K562 (cell line): ENCODE results near the gene SPTBN2. TPM values are rescaled to one million over a fixed set of nuclear protein-coding genes. Genes with fewer than 3 reads are reported as not detected.

ENCODE experiments used
- ATAC-seq: fragments of 200-7000 bp; cut with Tn5 transposase; 3 replicates; pipeline ENCODE4 v1.9.1; 2020; ENCODE audit warnings: moderate library complexity
- BruUV-seq: library from RNA; stranded (reverse); fragments of 400-500 nt; replicated peaks from 2 replicates; lab custom pipeline; 2021; lab: Mats Ljungman, UMichigan
- CTCF ChIA-PET: fragments of 300-600 bp; formaldehyde crosslinking; extraction: SDS; loops from one replicate; lab custom pipeline; 2021; ENCODE audit warnings: low intra/inter-chr PET ratio; lab: Yijun Ruan, JAX
- POLR2A ChIA-PET: fragments of 300-600, 350-650 bp; sonication (Branson Sonifier 250); formaldehyde crosslinking; extraction: SDS; loops from one replicate; lab custom pipeline; 2021; ENCODE audit warnings: antibody characterized with exemption, inconsistent platforms; lab: Yijun Ruan, JAX
- DNase-seq, 4 experiments: peaks; one replicate each; pipeline versions ENCODE4 v3.0.0 to v3.0.0-alpha.2; 2011 to 2018; ENCODE audit warnings: low spot score in 3 of 4, mixed read lengths in 3 of 4; ENCODE audit errors: extremely low read depth in 1 of 4
- FAIRE-seq: peaks from 2 replicates; lab custom pipeline; 2011; peaks lifted over from hg19 to GRCh38; lab: Jason Lieb, UNC
- H2AFZ ChIP-seq: 2 replicates; pipeline ENCODE4 v1.6.0; 2011; ENCODE audit warnings: low read depth, low read length, control low read depth, inconsistent platforms
- H3K27ac ChIP-seq: fragments of 200-600 bp; 3 replicates; pipeline ENCODE4 v1.8.0; 2011; ENCODE audit warnings: low read depth, mild to moderate bottlenecking, control low read depth, inconsistent platforms, low read length, moderate library complexity, mixed read lengths; ENCODE audit errors: extremely low read depth
- H3K27me3 ChIP-seq, 2 experiments: fragments of 300-600 bp in 1 of 2; 2 replicates in 1 of 2; 3 replicates in 1 of 2; pipeline versions ENCODE4 v1.6.0 to v1.8.0; 2011; ENCODE audit warnings: inconsistent platforms in 2 of 2, low read length in 2 of 2, mild to moderate bottlenecking in 1 of 2, mixed read lengths in 1 of 2, moderate library complexity in 1 of 2; ENCODE audit not compliant: control insufficient read depth in 2 of 2, insufficient read depth in 2 of 2
- H3K36me3 ChIP-seq: fragments of 300-600 bp; 3 replicates; pipeline ENCODE4 v1.8.0; 2011; ENCODE audit warnings: mild to moderate bottlenecking, low read length, inconsistent platforms; ENCODE audit not compliant: control insufficient read depth, insufficient read depth
- H3K4me1 ChIP-seq, 2 experiments: fragments of 200-600 bp in 1 of 2; replicated peaks in 1 of 2; 2 replicates in 1 of 2; 3 replicates in 1 of 2; pipeline versions ENCODE4 v1.5.1 to v1.8.0; 2011; ENCODE audit warnings: inconsistent platforms in 2 of 2, low read length in 2 of 2, mild to moderate bottlenecking in 1 of 2, mixed read lengths in 1 of 2, moderate library complexity in 1 of 2; ENCODE audit not compliant: control insufficient read depth in 2 of 2, insufficient read depth in 2 of 2
- H3K4me2 ChIP-seq: 2 replicates; pipeline ENCODE4 v1.6.1; 2011; ENCODE audit warnings: low read length, control low read depth, inconsistent platforms, mixed read lengths; ENCODE audit not compliant: insufficient read depth
- H3K4me3 ChIP-seq: fragments of 200-600 bp; sonication (generic), shearing (Covaris generic); 2 replicates; pipeline ENCODE4 v1.5.1; 2016; ENCODE audit warnings: control low read depth, inconsistent platforms
- H3K79me2 ChIP-seq: fragments of 200-600 bp; 3 replicates; pipeline ENCODE4 v1.8.0; 2011; ENCODE audit warnings: low read length, inconsistent platforms; ENCODE audit not compliant: control insufficient read depth, insufficient read depth
- H3K9ac ChIP-seq, 2 experiments: 2 replicates each; pipeline versions ENCODE4 v1.6.0 to v1.6.1; 2011; ENCODE audit warnings: low read depth in 2 of 2, low read length in 2 of 2, control low read depth in 1 of 2, inconsistent platforms in 1 of 2, mild to moderate bottlenecking in 1 of 2, mixed read lengths in 1 of 2; ENCODE audit not compliant: insufficient read depth in 1 of 2
- H3K9me1 ChIP-seq: one replicate; pipeline ENCODE4 v1.6.0; 2011; ENCODE audit warnings: inconsistent platforms, mild to moderate bottlenecking, low read length, moderate library complexity; ENCODE audit not compliant: control insufficient read depth, insufficient read depth
- H3K9me3 ChIP-seq: replicated peaks from 2 replicates; pipeline ENCODE4 v1.5.1; 2011; ENCODE audit warnings: low read depth, low read length, inconsistent platforms; ENCODE audit not compliant: control insufficient read depth, insufficient read depth
- H4K20me1 ChIP-seq: replicated peaks from 2 replicates; pipeline ENCODE4 v1.6.1; 2011; ENCODE audit warnings: low read length, inconsistent platforms, mixed read lengths; ENCODE audit not compliant: control insufficient read depth, insufficient read depth
- CREM ChIP-seq: IDR thresholded peaks from 2 replicates; pipeline ENCODE4 v1.6.1; 2014; ENCODE audit warnings: antibody characterized with exemption, low read depth
- FUS ChIP-seq: fragments of 200-400 bp; formaldehyde crosslinking; optimal IDR thresholded peaks from 2 replicates; pipeline ENCODE3; 2017; ENCODE audit warnings: low read depth, low read length
- JUN ChIP-seq, 2 experiments: sonication (generic) in 1 of 2; formaldehyde crosslinking in 1 of 2; IDR thresholded peaks; 2 replicates each; pipeline versions ENCODE4 v1.6.1 to v1.8.0; 2012 to 2022; ENCODE audit warnings: borderline replicate concordance in 2 of 2, mild to moderate bottlenecking in 2 of 2, improper control_type of control experiment in 1 of 2, low read depth in 1 of 2, low read length in 1 of 2, missing genetic modification reagents in 1 of 2
- MBD1 ChIP-seq: fragments of 250-450 bp; sonication (Bioruptor Pico); IDR thresholded peaks from 2 replicates; pipeline ENCODE4 v1.8.0; 2022; ENCODE audit warnings: inconsistent platforms
- NELFE ChIP-seq: IDR thresholded peaks from 2 replicates; pipeline ENCODE4 v1.6.1; 2011; ENCODE audit warnings: mild to moderate bottlenecking; ENCODE audit not compliant: insufficient read depth, insufficient read length
- PTRF ChIP-seq: fragments of 450-650 bp; IDR thresholded peaks from 2 replicates; pipeline ENCODE4 v1.6.1; 2016; ENCODE audit warnings: mild to moderate bottlenecking, missing genetic modification characterization, missing compliant biosample characterization
- WHSC1 ChIP-seq: IDR thresholded peaks from one replicate; pipeline ENCODE4 v1.6.1; 2012; ENCODE audit warnings: low read length, control low read depth, inconsistent platforms
- ZNF41 ChIP-seq: fragments of 250-450 bp; sonication (Bioruptor Pico); conservative IDR thresholded peaks from 2 replicates; pipeline ENCODE4 v1.4.0; 2020; ENCODE audit warnings: mild to moderate bottlenecking
- ZNF561 ChIP-seq: fragments of 450-650 bp; formaldehyde crosslinking; conservative IDR thresholded peaks from 2 replicates; pipeline ENCODE4 v1.4.0; 2020; ENCODE audit warnings: mild to moderate bottlenecking, moderate library complexity
- WGBS: fragments of 100-300 bp; shearing (Covaris generic); methylation state at CpG from one replicate; pipeline ENCODE4 v1.1.6; 2016; ENCODE audit warnings: low coverage, mixed read lengths; ENCODE audit not compliant: insufficient coverage; ENCODE audit errors: missing lambda C conversion rate; 5-methylcytosine and 5-hydroxymethylcytosine counted together
- in situ Hi-C: fragments of 300-500 bp; cut with MboI; formaldehyde crosslinking; loops from 4 replicates; pipeline ENCODE4 v1.15.0; 2018; ENCODE audit warnings: inconsistent platforms, mixed read lengths
- intact Hi-C: fragments of 100-400 bp; cut with micrococcal nuclease; formaldehyde crosslinking; loops from 2 replicates; pipeline ENCODE4 v1.14.2; 2022
- polyA plus RNA-seq, 8 experiments: library from polyadenylated mRNA; depleted of rRNA in 4 of 8; stranded (reverse) in 5 of 8; unstranded in 3 of 8; fragments of >200 nt; fragmentation: Nextera tagmentation in 2 of 8; fragmentation: Illumina TruSeq in 1 of 8; extraction: Ambion mirVana in 2 of 8; extraction: Trizol in 1 of 8; gene quantifications; 2 replicates each; pipeline versions ENCODE4 v1.2.1 to v1.2.3, GENCODE V29; 2011 to 2014; ENCODE audit warnings: inconsistent platforms in 1 of 8, missing spikeins in 1 of 8
- total RNA-seq, 7 experiments: library from RNA; depleted of rRNA in 6 of 7; stranded (reverse); fragments of >200 nt in 6 of 7; fragmentation: Illumina TruSeq in 2 of 7; extraction: Trizol in 2 of 7; gene quantifications; 2 replicates each; pipeline versions ENCODE4 v1.2.1 to v1.2.3, GENCODE V29; 2011 to 2021; ENCODE audit warnings: low replicate concordance in 1 of 7
- TF ChIP-seq, protein P1 (sequence below), 3 experiments: fragments of 200-800 bp in 1 of 3; fragments of 250-450 bp in 1 of 3; fragments of 450-650 bp in 1 of 3; sonication (Bioruptor Pico) in 1 of 3; sonication (Bioruptor generic) in 1 of 3; formaldehyde crosslinking in 1 of 3; IDR thresholded peaks; 2 replicates each; pipeline versions ENCODE4 v1.6.1 to v1.8.0; 2016 to 2022; ENCODE audit warnings: mild to moderate bottlenecking in 2 of 3, missing genetic modification characterization in 2 of 3, missing compliant biosample characterization in 1 of 3, moderate library complexity in 1 of 3

SPTBN2 gene
- total and polyA plus RNA-seq, 9 of the 15 experiments (the other 6 are each of a cell fraction or from before 2014, with no cell fraction given), result 0.38 to 56.5 (median 19.7) TPM

DNA sequence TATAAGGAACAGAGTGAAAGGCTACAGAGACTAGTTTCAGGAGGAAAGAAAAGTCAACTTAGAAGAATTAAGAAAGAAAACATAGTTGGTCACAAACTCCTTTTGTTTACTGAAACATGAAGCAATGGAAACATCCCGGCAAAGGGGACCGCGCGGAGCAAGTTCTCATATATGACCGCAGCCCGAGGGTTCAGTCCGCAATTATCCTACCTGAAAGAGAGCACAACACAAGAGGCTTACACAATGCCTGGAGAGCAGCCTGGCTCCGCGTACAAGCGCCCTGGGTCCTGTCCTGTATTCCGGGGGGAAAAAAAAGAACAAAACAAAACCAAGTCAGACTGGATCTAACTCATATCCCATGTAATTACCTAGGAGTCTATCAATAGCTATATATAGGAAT is 63.6 kb downstream of the SPTBN2 start:
- no TSS peak for BruUV-seq

More for the DNA sequence above, 63.6 kb downstream of the SPTBN2 start:
- no peak for FAIRE-seq
- Histone ChIP-seq H3K27me3 (no peaks in the 10 kb centered on the region), H2AFZ (no peak overlapping the region), H3K4me3 (no peak overlapping the region), H3K36me3 (peaks cover 84% of the 10 kb centered on the region), H3K4me2 (no peak overlapping the region)
- CTCF ChIA-PET, result no interaction called here
- TF ChIP-seq MBD1 (CRISPR knock-in tag) (no peak), WHSC1 (no peak), ZNF561 (no peak), CREM (no peak), ZNF41 (CRISPR knock-in tag) (no peak), FUS (no peak), JUN (IDR thresholded peaks at IDR 0.05; ENCODE audit: borderline replicate concordance, low read depth, low read length) (no peak), JUN (CRISPR knock-in tag; IDR thresholded peaks at IDR 0.05; ENCODE audit: borderline replicate concordance) (no peak), NELFE (no peak), PTRF (tag) (no peak)
- TF ChIP-seq, protein P1, sequence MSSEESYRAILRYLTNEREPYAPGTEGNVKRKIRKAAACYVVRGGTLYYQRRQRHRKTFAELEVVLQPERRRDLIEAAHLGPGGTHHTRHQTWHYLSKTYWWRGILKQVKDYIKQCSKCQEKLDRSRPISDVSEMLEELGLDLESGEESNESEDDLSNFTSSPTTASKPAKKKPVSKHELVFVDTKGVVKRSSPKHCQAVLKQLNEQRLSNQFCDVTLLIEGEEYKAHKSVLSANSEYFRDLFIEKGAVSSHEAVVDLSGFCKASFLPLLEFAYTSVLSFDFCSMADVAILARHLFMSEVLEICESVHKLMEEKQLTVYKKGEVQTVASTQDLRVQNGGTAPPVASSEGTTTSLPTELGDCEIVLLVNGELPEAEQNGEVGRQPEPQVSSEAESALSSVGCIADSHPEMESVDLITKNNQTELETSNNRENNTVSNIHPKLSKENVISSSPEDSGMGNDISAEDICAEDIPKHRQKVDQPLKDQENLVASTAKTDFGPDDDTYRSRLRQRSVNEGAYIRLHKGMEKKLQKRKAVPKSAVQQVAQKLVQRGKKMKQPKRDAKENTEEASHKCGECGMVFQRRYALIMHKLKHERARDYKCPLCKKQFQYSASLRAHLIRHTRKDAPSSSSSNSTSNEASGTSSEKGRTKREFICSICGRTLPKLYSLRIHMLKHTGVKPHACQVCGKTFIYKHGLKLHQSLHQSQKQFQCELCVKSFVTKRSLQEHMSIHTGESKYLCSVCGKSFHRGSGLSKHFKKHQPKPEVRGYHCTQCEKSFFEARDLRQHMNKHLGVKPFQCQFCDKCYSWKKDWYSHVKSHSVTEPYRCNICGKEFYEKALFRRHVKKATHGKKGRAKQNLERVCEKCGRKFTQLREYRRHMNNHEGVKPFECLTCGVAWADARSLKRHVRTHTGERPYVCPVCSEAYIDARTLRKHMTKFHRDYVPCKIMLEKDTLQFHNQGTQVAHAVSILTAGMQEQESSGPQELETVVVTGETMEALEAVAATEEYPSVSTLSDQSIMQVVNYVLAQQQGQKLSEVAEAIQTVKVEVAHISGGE (CRISPR knock-in tag; IDR thresholded peaks at IDR 0.05), result no peak
- TF ChIP-seq, all 486 proteins: peak for 0
- peaks cover 10% of the 10 kb centered on the region for H3K9me1 ChIP-seq
- H3K79me2 ChIP-seq, result peaks cover 61% of the 10 kb centered on the region
- in situ Hi-C loops, result no loop called here
- H3K9ac ChIP-seq, result no peak overlapping the region
- POLR2A ChIA-PET, result interaction anchor here (7.8 kb wide), 1 partner anchor 16 kb away, joined by 83 read pairs; no protein-coding TSS in a partner anchor
- no peaks in the 10 kb centered on the region for H3K4me1 ChIP-seq
- no peak overlapping the region for H3K27ac ChIP-seq
- 93% methylated on average over 11 of the region's 11 CpGs for WGBS
- intact Hi-C loops, result no loop called here
- no peak for ATAC-seq
- H4K20me1 ChIP-seq, result 0 out of 2 replicates have a peak, but pooled peaks cover 6% of the 10 kb centered on the region
- no peak for DNase-seq
- H3K9me3 ChIP-seq, result no peaks in the 10 kb centered on the region
